H1 (cell line): Measurements from ENCODE around the gene ATP11C. TPM values are rescaled to one million over a fixed set of nuclear protein-coding genes. Genes with fewer than 3 reads are reported as not detected.

Source experiments
- CTCF ChIA-PET: fragments of 300-600 bp; sonication (Branson Sonifier 250); formaldehyde crosslinking; loops from one replicate; lab custom pipeline; 2021; ENCODE audit not compliant: partially characterized antibody; lab: Charles Lee
- POLR2A ChIA-PET: fragments of 300-600 bp; sonication (Branson Sonifier 250); formaldehyde crosslinking; loops from one replicate; lab custom pipeline; 2021; ENCODE audit warnings: inconsistent platforms; ENCODE audit not compliant: partially characterized antibody; lab: Charles Lee
- DNase-seq, 2 experiments: peaks; one replicate each; pipeline versions ENCODE4 v3.0.0 to v3.0.0-alpha.2; 2010 to 2022; ENCODE audit warnings: low spot score in 2 of 2, low read depth in 1 of 2, mixed read lengths in 1 of 2
- FAIRE-seq: peaks from 2 replicates; lab custom pipeline; 2011; peaks lifted over from hg19 to GRCh38; lab: Jason Lieb, UNC
- H2AFZ ChIP-seq: 2 replicates; pipeline ENCODE4 v1.8.1; 2012; ENCODE audit warnings: low read length, inconsistent platforms
- H2AK5ac ChIP-seq: 2 replicates; pipeline ENCODE4 v1.6.1; 2013; ENCODE audit warnings: low read depth, low read length
- H2BK120ac ChIP-seq: replicated peaks from 2 replicates; pipeline ENCODE3; 2013; ENCODE audit warnings: low read depth, low read length, inconsistent platforms
- H2BK12ac ChIP-seq: 2 replicates; pipeline ENCODE4 v1.6.1; 2013; ENCODE audit warnings: low read depth, low read length
- H2BK15ac ChIP-seq: 2 replicates; pipeline ENCODE4 v1.6.1; 2013; ENCODE audit warnings: low read length
- H2BK20ac ChIP-seq: 2 replicates; pipeline ENCODE4 v1.6.1; 2013; ENCODE audit warnings: low read length
- H2BK5ac ChIP-seq: 2 replicates; pipeline ENCODE4 v1.6.1; 2013; ENCODE audit warnings: low read depth, low read length
- H3K14ac ChIP-seq: 2 replicates; pipeline ENCODE4 v1.6.1; 2013; ENCODE audit warnings: inconsistent platforms; ENCODE audit not compliant: insufficient read length
- H3K18ac ChIP-seq: 2 replicates; pipeline ENCODE4 v1.6.1; 2013; ENCODE audit warnings: low read length; ENCODE audit errors: extremely low read depth
- H3K23ac ChIP-seq: 2 replicates; pipeline ENCODE4 v1.6.1; 2013; ENCODE audit warnings: inconsistent platforms; ENCODE audit not compliant: insufficient read length
- H3K23me2 ChIP-seq: 2 replicates; pipeline ENCODE4 v1.6.1; 2013; ENCODE audit warnings: low read depth, low read length
- H3K27ac ChIP-seq: 2 replicates; pipeline ENCODE4 v1.6.1; 2011; ENCODE audit warnings: low read depth, low read length, inconsistent platforms
- H3K27me3 ChIP-seq, 4 experiments: replicated peaks in 1 of 4; 1 replicate in 1 of 4; 2 replicates in 3 of 4; pipeline versions ENCODE4 v1.6.1 to v1.8.1; 2011 to 2013; ENCODE audit warnings: low read length in 3 of 4, mild to moderate bottlenecking in 3 of 4, inconsistent platforms in 2 of 4, mixed read lengths in 2 of 4, moderate library complexity in 1 of 4; ENCODE audit not compliant: control insufficient read depth in 3 of 4, insufficient read depth in 3 of 4; ENCODE audit errors: extremely low read depth in 1 of 4
- H3K36me3 ChIP-seq, 4 experiments: 2 replicates each; pipeline versions ENCODE4 v1.6.1 to v1.8.1; 2011 to 2013; ENCODE audit warnings: mild to moderate bottlenecking in 4 of 4, low read length in 3 of 4, moderate library complexity in 2 of 4, control low read depth in 1 of 4, inconsistent platforms in 1 of 4; ENCODE audit not compliant: insufficient read depth in 4 of 4, control insufficient read depth in 2 of 4
- H3K4ac ChIP-seq: replicated peaks from 2 replicates; pipeline ENCODE3; 2013; ENCODE audit warnings: low read length, low read depth, mixed read lengths, inconsistent platforms; ENCODE audit not compliant: insufficient read length
- H3K4me1 ChIP-seq, 4 experiments: replicated peaks in 1 of 4; 1 replicate in 1 of 4; 2 replicates in 3 of 4; pipeline versions ENCODE4 v1.6.1 to v1.8.1; 2011 to 2013; ENCODE audit warnings: low read length in 3 of 4, inconsistent platforms in 2 of 4, mixed read lengths in 1 of 4; ENCODE audit not compliant: insufficient read depth in 4 of 4, control insufficient read depth in 3 of 4
- H3K4me2 ChIP-seq, 2 experiments: 2 replicates each; pipeline versions ENCODE4 v1.6.1 to v1.8.1; 2011 to 2013; ENCODE audit warnings: low read depth in 2 of 2, low read length in 2 of 2, control low read depth in 1 of 2, inconsistent platforms in 1 of 2, mild to moderate bottlenecking in 1 of 2; ENCODE audit not compliant: insufficient read depth in 1 of 2
- H3K4me3 ChIP-seq, 4 experiments: fragments of 200-600, 300-600 bp in 1 of 4; sonication (generic), shearing (Covaris generic), sonication (Bioruptor Twin) in 1 of 4; 2 replicates each; pipeline versions ENCODE4 v1.5.1 to v1.8.1; 2011 to 2016; ENCODE audit warnings: low read length in 4 of 4, low read depth in 3 of 4, control low read depth in 2 of 4, inconsistent platforms in 2 of 4, mild to moderate bottlenecking in 2 of 4, mixed read lengths in 1 of 4, moderate library complexity in 1 of 4; ENCODE audit not compliant: insufficient read depth in 2 of 4; ENCODE audit errors: extremely low read depth in 1 of 4
- H3K56ac ChIP-seq: replicated peaks from 2 replicates; pipeline ENCODE3; 2013; ENCODE audit warnings: low read depth, mild to moderate bottlenecking, mixed read lengths, low read length, inconsistent platforms; ENCODE audit not compliant: insufficient read length
- H3K79me1 ChIP-seq: 2 replicates; pipeline ENCODE4 v1.6.1; 2013; ENCODE audit warnings: low read depth, low read length, control low read depth
- H3K79me2 ChIP-seq, 2 experiments: 2 replicates each; pipeline versions ENCODE4 v1.6.1 to v1.8.1; 2012 to 2013; ENCODE audit warnings: low read length in 2 of 2, mild to moderate bottlenecking in 2 of 2, inconsistent platforms in 1 of 2; ENCODE audit not compliant: insufficient read depth in 2 of 2, control insufficient read depth in 1 of 2
- H3K9ac ChIP-seq, 4 experiments: replicated peaks in 1 of 4; 1 replicate in 1 of 4; 2 replicates in 3 of 4; pipeline versions ENCODE4 v1.6.1 to v1.8.1; 2011 to 2013; ENCODE audit warnings: low read depth in 3 of 4, low read length in 3 of 4, control low read depth in 2 of 4, mild to moderate bottlenecking in 2 of 4, moderate library complexity in 2 of 4, inconsistent platforms in 1 of 4; ENCODE audit errors: extremely low read depth in 1 of 4
- H3K9me3 ChIP-seq, 2 experiments: 2 replicates each; pipeline versions ENCODE4 v1.6.1 to v1.8.1; 2012 to 2013; ENCODE audit warnings: mild to moderate bottlenecking in 2 of 2, moderate library complexity in 2 of 2, control low read depth in 1 of 2, inconsistent platforms in 1 of 2, low read depth in 1 of 2, low read length in 1 of 2, mixed read lengths in 1 of 2; ENCODE audit not compliant: insufficient read depth in 2 of 2
- H4K20me1 ChIP-seq, 2 experiments: replicated peaks in 1 of 2; 2 replicates each; pipeline versions ENCODE3 to v1.8.1; 2011 to 2013; ENCODE audit warnings: inconsistent platforms in 2 of 2, low read length in 2 of 2, mild to moderate bottlenecking in 1 of 2; ENCODE audit not compliant: insufficient read depth in 2 of 2, control insufficient read depth in 1 of 2
- H4K5ac ChIP-seq: 2 replicates; pipeline ENCODE4 v1.6.1; 2013; ENCODE audit warnings: low read length, low read depth, mixed read lengths, inconsistent platforms; ENCODE audit not compliant: insufficient read length
- H4K8ac ChIP-seq: 2 replicates; pipeline ENCODE4 v1.8.0; 2013; ENCODE audit warnings: mild to moderate bottlenecking, moderate library complexity, low read length, inconsistent platforms; ENCODE audit not compliant: insufficient read depth; ENCODE audit errors: extremely low read depth
- H4K91ac ChIP-seq: replicated peaks from 2 replicates; pipeline ENCODE3; 2013; ENCODE audit warnings: low read length, mixed read lengths, inconsistent platforms; ENCODE audit not compliant: insufficient read length
- ASH2L ChIP-seq: fragments of 200-600, 300-600 bp; sonication (generic); IDR thresholded peaks from one replicate; pipeline ENCODE4 v1.7.1; 2017; ENCODE audit warnings: low read length
- ATF2 ChIP-seq: IDR thresholded peaks from 2 replicates; pipeline ENCODE4 v1.6.1; 2012; ENCODE audit warnings: low read length, inconsistent platforms
- CBX8 ChIP-seq: fragments of 300-800, 300-1000 bp; sonication (generic); IDR thresholded peaks from 2 replicates; pipeline ENCODE4 v1.7.1; 2016; ENCODE audit warnings: low read depth, low read length, borderline replicate concordance
- CEBPB ChIP-seq: IDR thresholded peaks from 2 replicates; pipeline ENCODE4 v1.6.1; 2012; ENCODE audit warnings: low read depth, low read length
- CHD1 ChIP-seq: IDR thresholded peaks from 2 replicates; pipeline ENCODE4 v1.6.1; 2012; ENCODE audit warnings: low read depth, low read length, improper control_type of control experiment
- HDAC6 ChIP-seq: IDR thresholded peaks from one replicate; pipeline ENCODE4 v1.7.1; 2012; ENCODE audit warnings: low read depth, mild to moderate bottlenecking, inconsistent platforms, low read length, moderate library complexity
- POLR2AphosphoS5 ChIP-seq: IDR thresholded peaks from 2 replicates; pipeline ENCODE4 v1.6.1; 2011; ENCODE audit warnings: low read depth, low read length
- RFX5 ChIP-seq: IDR thresholded peaks from 2 replicates; pipeline ENCODE4 v1.6.1; 2011; ENCODE audit warnings: low read depth, low read length, improper control_type of control experiment, borderline replicate concordance
- SIN3A ChIP-seq, 2 experiments: IDR thresholded peaks in 1 of 2; conservative IDR thresholded peaks in 1 of 2; 2 replicates each; pipeline ENCODE4 v1.6.1; 2011 to 2012; ENCODE audit warnings: low read length in 2 of 2, improper control_type of control experiment in 1 of 2, low read depth in 1 of 2, mild to moderate bottlenecking in 1 of 2
- SP1 ChIP-seq: IDR thresholded peaks from 2 replicates; pipeline ENCODE4 v1.6.1; 2011; ENCODE audit warnings: low read depth, low read length
- TAF1 ChIP-seq: IDR thresholded peaks from 2 replicates; pipeline ENCODE4 v1.6.1; 2011; ENCODE audit warnings: mild to moderate bottlenecking, low read depth, low read length
- TAF7 ChIP-seq: optimal IDR thresholded peaks from 2 replicates; pipeline ENCODE3; 2011; ENCODE audit warnings: low read depth, mild to moderate bottlenecking, inconsistent platforms, low read length, moderate library complexity, borderline replicate concordance
- TEAD4 ChIP-seq: IDR thresholded peaks from 2 replicates; pipeline ENCODE4 v1.6.1; 2012; ENCODE audit warnings: low read depth, low read length, inconsistent platforms, mixed read lengths
- WGBS, 2 experiments: shearing (Covaris generic) in 1 of 2; methylation state at CpG; one replicate each; pipeline versions ENCODE4 v1.1.6 to v1.1.7; 2013 to 2015; ENCODE audit warnings: low lambda C conversion rate in 2 of 2, mixed read lengths in 2 of 2, inconsistent platforms in 1 of 2, low coverage in 1 of 2, missing lambda C conversion rate in 1 of 2; ENCODE audit not compliant: insufficient replicate concordance in 2 of 2, insufficient coverage in 1 of 2, insufficient read length in 1 of 2; ENCODE audit errors: extremely low coverage in 1 of 2, missing lambda C conversion rate in 1 of 2; 5-methylcytosine and 5-hydroxymethylcytosine counted together
- polyA plus RNA-seq, 7 experiments: library from polyadenylated mRNA; depleted of rRNA in 3 of 7; stranded (reverse) in 5 of 7; unstranded in 2 of 7; fragments of >200 nt in 5 of 7; fragments of 200-250 nt in 2 of 7; gene quantifications; 1 replicate in 5 of 7; 2 replicates in 1 of 7; 4 replicates in 1 of 7; pipeline versions ENCODE4 v1.2.1 to v1.2.3, GENCODE V29; 2011 to 2013; ENCODE audit warnings: missing spikeins in 2 of 7, mixed read lengths in 2 of 7
- total RNA-seq: library from RNA; stranded (reverse); fragmentation: NEBNext Ultra II Directional; extraction: Animal tissue kit (Norgen Biotek cat#: 25700); gene quantifications from 2 replicates; pipeline ENCODE4 v1.2.1, GENCODE V29; 2021

ATP11C gene
- total and polyA plus RNA-seq, 2 of the 8 experiments (the other 6 are each of a cell fraction or from before 2014, with no cell fraction given) = 14.7 to 52.1 TPM

GRCh38 chrX:139881130-139881529 lies 51.7 kb downstream of the ATP11C start:
- Histone ChIP-seq H3K79me2 (peaks cover 0 to 68% of the 10 kb centered on the region in 2 experiments; a peak in 2 of 4 replicates), H3K18ac (no peak overlapping the region), H3K4ac (no peak overlapping the region), H3K27ac (no peak overlapping the region), H4K8ac (no peak overlapping the region), H3K9me3 (no peaks in the 10 kb centered on the region), H3K23ac (no peak overlapping the region), H3K4me2 (no peak overlapping the region), H4K20me1 (peaks cover 0 to 3% of the 10 kb centered on the region in 2 experiments), H2BK12ac (no peak overlapping the region), H2AFZ (no peak overlapping the region), H3K14ac (no peak overlapping the region), H3K27me3 (no peaks in the 10 kb centered on the region), H3K9ac (no peak overlapping the region), H3K4me1 (peaks cover 0 to 4% (median 2%) of the 10 kb centered on the region in 4 experiments; a peak in 3 of 7 replicates), H2AK5ac (no peak overlapping the region), H3K4me3 (no peak overlapping the region), H2BK20ac (no peak overlapping the region), H4K91ac (no peak overlapping the region), H4K5ac (no peak overlapping the region), H2BK5ac (no peak overlapping the region), H3K56ac (no peak overlapping the region), H2BK15ac (no peak overlapping the region), H2BK120ac (no peak overlapping the region), H3K79me1 (no peaks in the 10 kb centered on the region; the same call in 1 of the 2 replicates), H3K23me2 (no peaks in the 10 kb centered on the region), H3K36me3 (no peaks in the 10 kb centered on the region)
- CTCF ChIA-PET = interaction anchor here (1.2 to 1.3 kb wide), 2 partner anchors 32 to 56 kb away, joined by 3 to 4 read pairs; no protein-coding TSS in a partner anchor
- DNase-seq (no peak), FAIRE-seq (no peak)
- POLR2A ChIA-PET = no interaction called here
- 91% methylated on average over 4 of the region's 4 CpGs; no CpG with 5 or more reads in 1 of the 2 experiments for WGBS, 2 experiments
- TF ChIP-seq ASH2L (no peak), CEBPB (no peak), CHD1 (no peak), TAF1 (no peak), CBX8 (no peak), RFX5 (no peak), TAF7 (no peak), POLR2AphosphoS5 (no peak), HDAC6 (no peak), SP1 (no peak), TEAD4 (no peak), ATF2 (no peak), SIN3A (conservative IDR thresholded peaks at IDR 0.05 in 1 of 2, IDR thresholded peaks at IDR 0.05 in 1 of 2; ENCODE audit: low read depth in 1 of 2, low read length in 2 of 2) (no peak)
